ENCODE data around the gene TLR5. TPM values are rescaled to one million over a fixed set of nuclear protein-coding genes. Genes with fewer than 3 reads are reported as not detected.
A peak's percentile ranks its signal among the peaks of the same experiment; 100 is the strongest.
"Not testable (repeated sequence)": the region's sequence is repeated elsewhere in the genome, so short reads cannot be mapped to it uniquely, and the experiment has no call there.

The TLR5 gene
- total RNA-seq, 2 experiments from 2014 or later = 0.21 to 0.56 TPM

DNA sequence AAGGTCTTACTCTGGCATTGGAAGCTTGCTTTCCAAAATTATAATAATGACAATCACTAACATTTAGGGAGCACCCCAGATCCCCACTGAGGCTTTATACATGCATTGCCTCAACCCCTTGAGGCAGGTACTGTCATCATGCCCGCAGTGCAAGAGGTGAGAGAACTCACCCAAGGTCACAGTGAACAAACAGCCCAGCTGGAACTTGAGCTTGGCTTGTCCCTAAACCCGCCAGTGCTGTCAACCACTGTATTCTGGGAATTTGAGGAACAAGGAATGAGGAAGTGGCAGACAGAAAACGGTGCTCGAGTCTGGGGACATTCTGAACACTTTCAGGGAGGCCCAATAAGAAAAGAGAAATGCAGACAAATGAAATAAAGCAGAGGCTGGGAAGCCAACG is 34.6 kb upstream of the TLR5 start:
- Mint-ChIP-seq H3K27ac (no peak overlapping the region), H3K4me3 (no peak overlapping the region), H3K27me3 (no peaks in the 10 kb centered on the region), H3K4me1 (peaks cover 29% of the 10 kb centered on the region), H3K36me3 (ENCODE audit: low read depth) (no peaks in the 10 kb centered on the region), H3K9me3 (ENCODE audit: low read depth) (no peaks in the 10 kb centered on the region)
- intact Hi-C loops (cut with DNase I, micrococcal nuclease) = no loop called here
- ChIA-PET POLR2A (no interaction called here), CTCF (interaction anchor here (0.5 kb wide), 1 partner anchor 482 kb away, joined by 4 read pairs; no protein-coding TSS in a partner anchor)
- DNase-seq (no peak), ATAC-seq (no peak)

- no peak for DNase-seq
- no peaks in the 10 kb centered on the region for H3K27me3 Mint-ChIP-seq
- no peak overlapping the region for H3K4me3 Mint-ChIP-seq
- POLR2A ChIA-PET = no interaction called here
- H3K4me1 Mint-ChIP-seq = peaks cover 18% of the 10 kb centered on the region
- CTCF ChIA-PET = interaction anchor here (0.6 to 1.2 kb wide), 3 partner anchors 164 to 325 kb away, joined by 3 to 4 read pairs (median 4); partner anchors contain the start of gene SUSD4
- no peaks in the 10 kb centered on the region for H3K9me3 Mint-ChIP-seq (ENCODE audit: low read depth)
- no peaks in the 10 kb centered on the region for H3K36me3 Mint-ChIP-seq (ENCODE audit: low read depth)
- ATAC-seq = no peak
- no peak overlapping the region for H3K27ac Mint-ChIP-seq
- intact Hi-C loops (cut with DNase I, micrococcal nuclease) = no loop called here
Measured at GRCh38 chr1:223176437-223176836, 33.4 kb upstream of the TLR5 start.

DNA sequence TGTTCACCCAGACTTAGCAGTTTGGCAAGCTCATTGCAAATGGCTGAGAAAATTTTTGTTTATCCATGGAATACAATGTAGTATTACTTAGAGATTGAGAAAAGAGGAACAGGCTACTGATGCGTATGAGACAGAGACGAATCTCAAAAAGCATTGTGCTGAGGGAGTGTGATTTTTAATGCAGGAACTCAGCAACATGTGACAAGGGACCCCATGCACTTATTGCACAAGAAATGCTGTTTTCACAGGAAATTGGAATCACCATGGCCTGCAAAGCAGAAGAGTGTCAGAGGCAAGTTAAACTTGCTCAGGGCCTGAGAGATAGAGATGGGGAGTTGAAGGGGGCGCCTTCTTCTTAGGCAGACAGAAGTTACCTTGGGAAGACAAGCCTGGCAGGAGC is 32.6 kb upstream of the TLR5 start:
- H3K4me1 Mint-ChIP-seq = peaks cover 10% of the 10 kb centered on the region
- H3K27me3 Mint-ChIP-seq = no peaks in the 10 kb centered on the region
- CTCF ChIA-PET = interaction anchor here (0.6 to 1.2 kb wide), 4 partner anchors 19 to 325 kb away, joined by 3 to 4 read pairs (median 3); no protein-coding TSS in a partner anchor
- no peak overlapping the region for H3K4me3 Mint-ChIP-seq
- H3K9me3 Mint-ChIP-seq (ENCODE audit: low read depth) = no peaks in the 10 kb centered on the region
- no peak for DNase-seq
- intact Hi-C loops (cut with DNase I, micrococcal nuclease) = no loop called here
- POLR2A ChIA-PET = no interaction called here
- H3K36me3 Mint-ChIP-seq (ENCODE audit: low read depth) = no peaks in the 10 kb centered on the region
- H3K27ac Mint-ChIP-seq = no peak overlapping the region
- ATAC-seq = no peak

DNA sequence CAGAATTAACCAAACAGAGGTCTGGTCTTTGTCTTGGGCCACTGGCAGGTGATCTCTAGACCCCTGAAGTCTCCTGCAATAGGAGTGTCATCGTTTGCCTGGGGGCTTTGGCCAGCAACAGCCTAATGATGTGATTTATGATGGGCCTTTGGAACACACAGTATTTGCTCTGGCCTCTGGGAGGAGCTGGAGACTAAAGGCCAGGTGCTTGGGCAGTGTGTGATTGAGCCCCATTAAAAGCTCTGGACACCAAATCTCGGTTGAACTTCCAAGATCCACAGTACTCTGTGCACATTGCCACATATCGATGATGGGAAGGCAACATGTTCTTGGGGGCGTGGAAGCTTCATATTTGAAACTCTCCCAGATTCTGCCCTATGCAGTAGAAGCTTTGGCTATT is 32.0 kb upstream of the TLR5 start:
- H3K27ac Mint-ChIP-seq = no peak overlapping the region
- H3K27me3 Mint-ChIP-seq = no peaks in the 10 kb centered on the region
- ATAC-seq (no peak), DNase-seq (no peak)
- no peak overlapping the region for H3K4me3 Mint-ChIP-seq
- ChIA-PET POLR2A (interaction anchor here (0.6 kb wide), 1 partner anchor 19 kb away, joined by 3 read pairs; no protein-coding TSS in a partner anchor), CTCF (interaction anchor here (1.0 kb wide), 2 partner anchors 19 to 41 kb away, joined by 3 read pairs; no protein-coding TSS in a partner anchor)
- intact Hi-C loops (cut with DNase I, micrococcal nuclease) = no loop called here
- no peaks in the 10 kb centered on the region for H3K9me3 Mint-ChIP-seq (ENCODE audit: low read depth)
- peaks cover 5% of the 10 kb centered on the region for H3K4me1 Mint-ChIP-seq
- no peaks in the 10 kb centered on the region for H3K36me3 Mint-ChIP-seq (ENCODE audit: low read depth)

GRCh38 chr1:223169458-223169857 is 26.4 kb upstream of the TLR5 start:
- H3K9me3 Mint-ChIP-seq (ENCODE audit: low read depth); POLR2A ChIA-PET; H3K36me3 Mint-ChIP-seq (ENCODE audit: low read depth); DNase-seq; H3K4me1 Mint-ChIP-seq; intact Hi-C loops (cut with DNase I, micrococcal nuclease); H3K27me3 Mint-ChIP-seq; CTCF ChIA-PET; ATAC-seq; H3K27ac Mint-ChIP-seq; H3K4me3 Mint-ChIP-seq: not testable (repeated sequence)

DNA sequence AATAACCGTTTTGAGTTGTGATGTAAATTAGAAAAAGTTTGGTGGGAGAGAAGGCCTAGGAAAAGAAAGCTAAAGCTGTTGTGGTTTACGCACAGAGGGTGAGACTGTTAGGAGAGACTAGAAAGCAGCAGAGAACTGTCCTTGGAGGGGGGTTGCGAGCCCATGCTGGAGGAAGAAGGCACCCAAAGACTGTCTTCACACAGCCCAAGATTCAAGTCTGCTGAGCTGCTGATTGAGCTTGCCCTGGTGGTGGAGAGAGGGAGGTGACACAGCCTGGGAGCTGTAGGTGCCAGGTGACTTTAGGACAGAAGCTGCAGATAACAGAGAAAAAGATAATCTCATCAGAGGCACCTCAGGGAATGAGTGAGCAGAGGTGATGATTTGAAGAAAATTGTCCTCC is 18.3 kb upstream of the TLR5 start:
- DNase-seq (no peak), ATAC-seq (peak; percentile 36)
- intact Hi-C loops (cut with DNase I, micrococcal nuclease) = no loop called here
- H3K9me3 Mint-ChIP-seq (ENCODE audit: low read depth) = no peaks in the 10 kb centered on the region
- H3K27ac Mint-ChIP-seq = no peak overlapping the region
- no peak overlapping the region for H3K4me3 Mint-ChIP-seq
- ChIA-PET CTCF (interaction anchor here (0.6 to 2.1 kb wide), 4 partner anchors 10 to 28 kb away, joined by 3 to 9 read pairs (median 4); partner anchors contain the start of gene TLR5), POLR2A (no interaction called here)
- H3K27me3 Mint-ChIP-seq = no peaks in the 10 kb centered on the region
- H3K4me1 Mint-ChIP-seq = peaks cover 9% of the 10 kb centered on the region
- no peaks in the 10 kb centered on the region for H3K36me3 Mint-ChIP-seq (ENCODE audit: low read depth)

- Mint-ChIP-seq H3K9me3 (ENCODE audit: low read depth) (no peaks in the 10 kb centered on the region), H3K27ac (no peak overlapping the region), H3K4me1 (peaks cover 18% of the 10 kb centered on the region), H3K36me3 (ENCODE audit: low read depth) (no peaks in the 10 kb centered on the region), H3K27me3 (no peaks in the 10 kb centered on the region), H3K4me3 (no peak overlapping the region)
- peak; percentile 33 for ATAC-seq
- DNase-seq = no peak
- CTCF ChIA-PET = interaction anchor here (1.9 kb wide), 1 partner anchor 23 kb away, joined by 7 read pairs; no protein-coding TSS in a partner anchor
- intact Hi-C loops (cut with DNase I, micrococcal nuclease) = no loop called here
- POLR2A ChIA-PET = no interaction called here
Measured at GRCh38 chr1:223156343-223156742, 13.3 kb upstream of the TLR5 start.

DNA sequence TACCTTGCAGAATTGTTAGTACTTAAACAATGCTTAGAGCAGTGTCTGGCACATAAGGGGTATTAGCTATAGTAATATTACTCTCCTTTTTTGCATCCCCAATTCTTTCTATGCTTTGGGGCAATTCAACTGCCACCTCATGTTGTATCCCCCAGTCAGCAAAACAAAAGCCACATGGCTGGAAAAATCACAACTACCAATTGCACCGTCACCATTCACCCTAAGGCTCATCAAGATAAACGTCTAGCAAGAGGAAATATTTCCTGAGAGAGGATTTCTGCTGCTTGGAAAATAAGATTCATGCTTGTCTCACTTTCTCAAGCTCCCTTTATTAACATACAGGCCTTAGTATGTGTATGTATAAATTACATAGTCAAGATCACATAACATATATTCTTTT is 12.1 kb upstream of the TLR5 start:
- no peak for DNase-seq
- no peaks in the 10 kb centered on the region for H3K9me3 Mint-ChIP-seq (ENCODE audit: low read depth)
- H3K27ac Mint-ChIP-seq = no peak overlapping the region
- ATAC-seq = no peak
- no peak overlapping the region for H3K4me3 Mint-ChIP-seq
- no peaks in the 10 kb centered on the region for H3K27me3 Mint-ChIP-seq
- ChIA-PET POLR2A (no interaction called here), CTCF (interaction anchor here (1.9 kb wide), 1 partner anchor 22 kb away, joined by 7 read pairs; no protein-coding TSS in a partner anchor)
- intact Hi-C loops (cut with DNase I, micrococcal nuclease) = no loop called here
- H3K4me1 Mint-ChIP-seq = peaks cover 13% of the 10 kb centered on the region
- H3K36me3 Mint-ChIP-seq (ENCODE audit: low read depth) = no peaks in the 10 kb centered on the region

DNA sequence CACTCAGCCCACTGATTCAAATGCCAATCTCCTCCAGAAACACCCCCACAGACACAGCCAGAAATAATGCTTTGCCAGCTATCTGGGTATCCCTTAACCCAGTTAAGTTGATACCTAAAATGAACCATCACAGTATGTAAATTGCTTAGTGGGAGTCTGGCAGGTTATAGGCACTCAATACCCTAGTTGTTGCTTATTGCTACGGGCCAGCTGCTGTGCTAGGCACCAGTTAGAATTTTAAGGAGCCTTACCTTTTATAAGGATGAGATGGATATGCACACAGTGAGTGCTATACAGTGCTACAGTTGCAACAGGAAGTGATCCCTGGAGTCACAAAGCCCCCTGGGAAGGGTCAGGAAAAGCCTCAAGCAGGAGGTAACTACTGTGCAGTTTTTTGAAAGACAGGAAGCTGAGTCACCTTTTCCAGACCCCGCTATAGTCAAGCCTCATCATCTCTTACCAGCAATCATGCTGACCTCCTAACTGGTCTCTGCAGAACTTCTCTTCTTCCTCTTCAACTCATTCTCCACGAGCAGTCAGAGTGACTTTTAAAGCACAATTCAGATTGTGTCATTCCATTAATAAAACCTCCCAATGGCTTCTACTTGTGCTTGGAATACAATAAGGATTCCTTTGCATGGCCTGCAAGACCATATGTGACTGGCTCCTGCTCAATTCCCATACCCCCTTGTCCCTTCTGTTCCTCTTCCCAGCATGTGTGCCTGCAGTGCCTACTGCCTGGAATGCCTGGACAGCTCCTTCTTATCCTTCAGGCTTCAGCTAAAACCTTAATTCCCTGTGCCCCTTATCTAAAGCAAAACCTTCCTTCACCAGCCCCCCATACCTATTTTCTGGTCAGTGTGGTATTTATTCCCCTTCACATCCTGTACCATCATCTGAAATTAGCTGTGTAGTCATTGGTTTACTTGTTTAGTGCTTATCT is 10.4 kb upstream of the TLR5 start:
- intact Hi-C loops (cut with DNase I, micrococcal nuclease) = no loop called here
- Mint-ChIP-seq H3K27ac (no peak overlapping the region), H3K9me3 (ENCODE audit: low read depth) (no peaks in the 10 kb centered on the region), H3K4me1 (peaks cover 13% of the 10 kb centered on the region), H3K36me3 (ENCODE audit: low read depth) (no peaks in the 10 kb centered on the region), H3K27me3 (no peaks in the 10 kb centered on the region), H3K4me3 (no peak overlapping the region)
- ATAC-seq (peak; percentile 55), DNase-seq (no peak)
- ChIA-PET POLR2A (no interaction called here), CTCF (interaction anchor here (0.8 to 1.6 kb wide), 2 partner anchors 17 to 103 kb away, joined by 4 read pairs; no protein-coding TSS in a partner anchor)

DNA sequence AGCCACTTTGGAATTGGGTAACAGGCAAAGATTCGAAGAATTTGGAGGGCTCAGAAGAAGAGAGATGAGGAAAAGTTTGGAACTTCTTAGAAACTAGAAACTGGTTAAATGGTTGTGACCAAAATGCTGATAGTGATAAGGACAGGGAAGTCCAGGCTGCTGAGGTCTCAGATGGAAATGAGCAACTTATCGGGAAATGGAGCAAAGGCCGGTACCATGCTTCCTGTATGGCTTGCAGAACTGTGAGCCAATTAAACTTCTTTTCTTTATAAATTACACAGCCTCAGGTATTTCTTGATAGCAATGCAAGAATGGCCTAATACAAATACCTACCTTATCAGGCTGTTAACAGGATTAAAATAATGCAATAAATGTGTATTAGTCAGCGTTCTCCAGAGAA is 9.4 kb upstream of the TLR5 start:
- Mint-ChIP-seq H3K4me1 (peaks cover 13% of the 10 kb centered on the region), H3K36me3 (ENCODE audit: low read depth) (no peaks in the 10 kb centered on the region), H3K4me3 (no peak overlapping the region), H3K9me3 (ENCODE audit: low read depth) (no peaks in the 10 kb centered on the region), H3K27ac (no peak overlapping the region), H3K27me3 (no peaks in the 10 kb centered on the region)
- POLR2A ChIA-PET = no interaction called here
- no peak for ATAC-seq
- DNase-seq = no peak
- CTCF ChIA-PET = interaction anchor here (0.7 to 2.8 kb wide), 6 partner anchors 16 to 121 kb away, joined by 3 to 17 read pairs (median 4); no protein-coding TSS in a partner anchor
- intact Hi-C loops (cut with DNase I, micrococcal nuclease) = no loop called here

DNA sequence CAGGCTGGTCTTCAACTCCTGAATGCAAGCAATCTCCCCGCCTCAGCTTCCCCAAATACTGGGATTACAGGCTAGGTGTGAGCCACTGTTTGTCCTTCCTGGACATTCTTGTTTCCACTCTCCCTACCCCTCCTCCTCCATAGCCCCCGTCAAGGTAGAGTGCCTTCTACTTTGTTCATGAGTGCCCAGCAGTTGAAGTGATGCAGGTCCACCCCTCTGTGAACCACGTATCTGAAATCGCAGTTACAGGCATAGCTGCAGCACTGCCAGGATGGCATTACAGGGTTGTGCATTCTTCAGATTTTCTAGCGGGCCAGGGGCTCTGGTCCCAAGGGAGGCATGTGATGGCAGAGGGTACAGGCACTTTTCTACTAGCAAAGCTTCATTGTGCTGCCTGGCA is 7.4 kb upstream of the TLR5 start:
- no peak overlapping the region for H3K27ac Mint-ChIP-seq
- no peak for ATAC-seq
- no peak for DNase-seq
- H3K36me3 Mint-ChIP-seq (ENCODE audit: low read depth) = no peaks in the 10 kb centered on the region
- intact Hi-C loops (cut with DNase I, micrococcal nuclease) = no loop called here
- H3K4me1 Mint-ChIP-seq = peaks cover 10% of the 10 kb centered on the region
- ChIA-PET CTCF (interaction anchor here (1.2 to 3.8 kb wide), 3 partner anchors 17 to 27 kb away, joined by 4 to 17 read pairs (median 11); no protein-coding TSS in a partner anchor), POLR2A (no interaction called here)
- no peaks in the 10 kb centered on the region for H3K27me3 Mint-ChIP-seq
- H3K4me3 Mint-ChIP-seq = no peak overlapping the region
- no peaks in the 10 kb centered on the region for H3K9me3 Mint-ChIP-seq (ENCODE audit: low read depth)

All from activated CD4-positive, alpha-beta T cell treated with anti-CD3 and anti-CD28 coated beads for 36 hours (primary cell).